Spleen (tissue), 7 donors: ENCODE results near the gene ACTN1.

Source experiments
- POLR2AphosphoS5 ChIP-seq, 3 donors: sonication (generic); formaldehyde crosslinking; IDR thresholded peaks; one replicate each; pipeline ENCODE4 v1.5.1; 2017; ENCODE audit warnings: antibody characterized with exemption in 3 of 3
- TF ChIP-seq, protein P1 (sequence below), 11 experiments: fragments of 200-600 bp in 7 of 11; fragments of 450-650 bp in 4 of 11; sonication (generic) in 4 of 11; IDR thresholded peaks in 8 of 11; conservative IDR thresholded peaks in 3 of 11; 1 replicate in 7 of 11; 2 replicates in 4 of 11; pipeline versions ENCODE4 v1.4.0 to v1.8.0; 2016 to 2021; ENCODE audit warnings: antibody characterized with exemption in 11 of 11, inconsistent platforms in 4 of 11, mild to moderate bottlenecking in 1 of 11
- donor health status: DM: no; HTN: no; CAD: no; lungs with moderate emphysema.
- donor health status: DM: no; HTN: no; CAD: no.
- donor health status: DM: no; HTN: no; CAD: no.

DNA sequence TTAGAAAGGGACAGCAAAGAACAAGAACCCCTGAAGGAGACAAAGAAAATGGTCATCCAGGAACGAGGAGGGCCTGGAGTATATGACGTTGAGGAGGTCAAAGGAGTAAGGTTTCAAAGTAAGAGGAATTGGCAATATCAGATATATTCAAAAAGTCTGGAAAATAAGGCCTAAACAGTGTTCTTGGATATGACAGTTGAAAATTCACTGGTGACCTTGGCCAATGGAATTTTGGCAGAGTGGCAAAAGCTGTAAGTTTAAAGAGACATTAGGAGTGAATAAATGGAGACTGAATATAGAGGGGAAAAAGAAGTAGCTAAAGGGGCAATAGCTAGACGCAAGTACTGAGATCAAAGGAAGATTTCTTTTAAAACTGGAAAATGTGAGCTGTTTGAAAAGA is 4.1 kb upstream of the ACTN1 start:
- TF ChIP-seq, protein P1, sequence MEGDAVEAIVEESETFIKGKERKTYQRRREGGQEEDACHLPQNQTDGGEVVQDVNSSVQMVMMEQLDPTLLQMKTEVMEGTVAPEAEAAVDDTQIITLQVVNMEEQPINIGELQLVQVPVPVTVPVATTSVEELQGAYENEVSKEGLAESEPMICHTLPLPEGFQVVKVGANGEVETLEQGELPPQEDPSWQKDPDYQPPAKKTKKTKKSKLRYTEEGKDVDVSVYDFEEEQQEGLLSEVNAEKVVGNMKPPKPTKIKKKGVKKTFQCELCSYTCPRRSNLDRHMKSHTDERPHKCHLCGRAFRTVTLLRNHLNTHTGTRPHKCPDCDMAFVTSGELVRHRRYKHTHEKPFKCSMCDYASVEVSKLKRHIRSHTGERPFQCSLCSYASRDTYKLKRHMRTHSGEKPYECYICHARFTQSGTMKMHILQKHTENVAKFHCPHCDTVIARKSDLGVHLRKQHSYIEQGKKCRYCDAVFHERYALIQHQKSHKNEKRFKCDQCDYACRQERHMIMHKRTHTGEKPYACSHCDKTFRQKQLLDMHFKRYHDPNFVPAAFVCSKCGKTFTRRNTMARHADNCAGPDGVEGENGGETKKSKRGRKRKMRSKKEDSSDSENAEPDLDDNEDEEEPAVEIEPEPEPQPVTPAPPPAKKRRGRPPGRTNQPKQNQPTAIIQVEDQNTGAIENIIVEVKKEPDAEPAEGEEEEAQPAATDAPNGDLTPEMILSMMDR (IDR thresholded peaks at IDR 0.05 in 8 of 11, conservative IDR thresholded peaks at IDR 0.05 in 3 of 11), result no peak
- no peak for TF ChIP-seq POLR2AphosphoS5 (IDR thresholded peaks at IDR 0.05)
